Neuronal stem cell (in vitro differentiated cells): Measurements from ENCODE around the gene PDE1A.

Experiments used
- DNase-seq: peaks from one replicate; pipeline ENCODE4 v3.0.0-alpha.2; 2013; ENCODE audit warnings: low spot score
- H2AFZ ChIP-seq: one replicate; pipeline ENCODE4 v1.6.1; 2013; ENCODE audit warnings: mild to moderate bottlenecking, low read length, inconsistent platforms
- H2AK5ac ChIP-seq: 2 replicates; pipeline ENCODE4 v1.6.1; 2013; ENCODE audit warnings: low read depth, mild to moderate bottlenecking, inconsistent platforms, low read length, moderate library complexity, mixed read lengths
- H2BK120ac ChIP-seq: 2 replicates; pipeline ENCODE4 v1.6.1; 2013; ENCODE audit warnings: low read depth, mild to moderate bottlenecking, inconsistent platforms, low read length, moderate library complexity, mixed read lengths
- H2BK12ac ChIP-seq: one replicate; pipeline ENCODE4 v1.6.1; 2013; ENCODE audit warnings: low read length, inconsistent platforms
- H2BK15ac ChIP-seq: 2 replicates; pipeline ENCODE4 v1.6.1; 2013; ENCODE audit warnings: mild to moderate bottlenecking, low read length, inconsistent platforms, mixed read lengths
- H2BK5ac ChIP-seq: one replicate; pipeline ENCODE4 v1.6.1; 2013; ENCODE audit warnings: inconsistent platforms, mild to moderate bottlenecking, low read length, moderate library complexity
- H3K14ac ChIP-seq: one replicate; pipeline ENCODE4 v1.6.1; 2013; ENCODE audit warnings: low read length, inconsistent platforms
- H3K18ac ChIP-seq: 2 replicates; pipeline ENCODE4 v1.6.1; 2013; ENCODE audit warnings: low read length, inconsistent platforms
- H3K23ac ChIP-seq: 2 replicates; pipeline ENCODE4 v1.6.1; 2013; ENCODE audit warnings: low read depth, mild to moderate bottlenecking, mixed read lengths, low read length, inconsistent platforms; ENCODE audit not compliant: poor library complexity
- H3K27ac ChIP-seq: replicated peaks from 3 replicates; pipeline ENCODE4 v1.5.1; 2013; ENCODE audit warnings: low read length, inconsistent platforms
- H3K27me3 ChIP-seq, 3 experiments: 2 replicates each; pipeline ENCODE4 v1.6.1; 2013; ENCODE audit warnings: low read length in 3 of 3, mild to moderate bottlenecking in 2 of 3, inconsistent platforms in 1 of 3, low read depth in 1 of 3, mixed read lengths in 1 of 3, moderate library complexity in 1 of 3; ENCODE audit not compliant: control insufficient read depth in 3 of 3, insufficient read depth in 3 of 3
- H3K36me3 ChIP-seq, 2 donors: replicated peaks in 1 of 2; 2 replicates each; pipeline ENCODE4 v1.6.1; 2013; ENCODE audit warnings: low read length in 2 of 2; ENCODE audit not compliant: control insufficient read depth in 2 of 2, insufficient read depth in 2 of 2
- H3K4ac ChIP-seq: 2 replicates; pipeline ENCODE4 v1.6.1; 2013; ENCODE audit warnings: inconsistent platforms, mild to moderate bottlenecking, low read length, moderate library complexity
- H3K4me1 ChIP-seq, 2 donors: 1 replicate in 1 of 2; 2 replicates in 1 of 2; pipeline ENCODE4 v1.6.1; 2013; ENCODE audit warnings: low read length in 2 of 2, low read depth in 1 of 2; ENCODE audit not compliant: control insufficient read depth in 2 of 2, insufficient read depth in 1 of 2
- H3K4me2 ChIP-seq: one replicate; pipeline ENCODE4 v1.6.1; 2013; ENCODE audit warnings: mild to moderate bottlenecking, low read length, inconsistent platforms; ENCODE audit not compliant: insufficient read depth, poor library complexity, severe bottlenecking
- H3K4me3 ChIP-seq, 2 donors: 2 replicates each; pipeline ENCODE4 v1.5.1; 2013; ENCODE audit warnings: low read length in 2 of 2, mild to moderate bottlenecking in 2 of 2, inconsistent platforms in 1 of 2, moderate library complexity in 1 of 2
- H3K79me1 ChIP-seq: one replicate; pipeline ENCODE4 v1.6.1; 2013; ENCODE audit warnings: low read depth, mild to moderate bottlenecking, inconsistent platforms, low read length, moderate library complexity
- H3K9ac ChIP-seq: one replicate; pipeline ENCODE4 v1.6.1; 2013; ENCODE audit warnings: mild to moderate bottlenecking, low read depth, low read length, inconsistent platforms; ENCODE audit not compliant: poor library complexity
- H3K9me3 ChIP-seq, 2 donors: replicated peaks in 1 of 2; 2 replicates each; pipeline versions ENCODE3 to v1.6.1; 2013; ENCODE audit warnings: low read length in 2 of 2, mild to moderate bottlenecking in 2 of 2, inconsistent platforms in 1 of 2, low read depth in 1 of 2, mixed read lengths in 1 of 2, moderate library complexity in 1 of 2; ENCODE audit not compliant: control insufficient read depth in 2 of 2, insufficient read depth in 1 of 2
- H4K8ac ChIP-seq: one replicate; pipeline ENCODE4 v1.6.1; 2013; ENCODE audit warnings: low read depth, mild to moderate bottlenecking, inconsistent platforms, low read length, moderate library complexity
- H4K91ac ChIP-seq: one replicate; pipeline ENCODE4 v1.6.1; 2013; ENCODE audit warnings: low read length, low read depth, mild to moderate bottlenecking, inconsistent platforms; ENCODE audit not compliant: poor library complexity
- WGBS, 2 donors: extraction: QIAGEN DNeasy Blood & Tissue Kit; methylation state at CpG; one replicate each; pipeline ENCODE4 v1.1.7; 2013; ENCODE audit warnings: missing lambda C conversion rate in 2 of 2, mixed read lengths in 1 of 2; ENCODE audit not compliant: insufficient read length in 2 of 2, insufficient replicate concordance in 1 of 2; ENCODE audit errors: extremely low coverage in 2 of 2; 5-methylcytosine and 5-hydroxymethylcytosine counted together

Gene PDE1A

DNA sequence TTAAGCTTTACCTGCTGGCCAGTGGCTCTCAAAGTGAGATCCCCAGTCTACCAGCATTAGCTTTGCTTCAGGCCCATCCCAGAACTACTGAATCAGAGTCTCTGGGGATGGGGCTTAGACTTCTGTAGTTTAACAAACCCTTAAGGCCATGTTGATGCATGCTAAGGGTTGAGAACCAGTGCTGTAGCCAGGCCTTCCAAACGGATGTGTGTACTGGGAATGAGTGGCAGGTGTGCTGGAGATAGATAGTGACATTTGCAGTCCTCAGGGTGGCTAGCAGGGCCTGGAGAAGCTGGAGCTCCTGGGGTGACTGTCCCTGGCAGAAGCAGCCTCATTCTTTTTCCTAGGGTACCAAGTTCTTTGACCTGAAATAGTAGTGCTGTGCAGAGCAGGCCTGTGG lies 292.6 kb downstream of the PDE1A start:
- H3K27me3 ChIP-seq: no peaks in the 10 kb centered on the region
- no CpG with 5 or more reads among the region's 1 CpG for WGBS, 2 donors
- H2AFZ ChIP-seq: no peak overlapping the region

DNA sequence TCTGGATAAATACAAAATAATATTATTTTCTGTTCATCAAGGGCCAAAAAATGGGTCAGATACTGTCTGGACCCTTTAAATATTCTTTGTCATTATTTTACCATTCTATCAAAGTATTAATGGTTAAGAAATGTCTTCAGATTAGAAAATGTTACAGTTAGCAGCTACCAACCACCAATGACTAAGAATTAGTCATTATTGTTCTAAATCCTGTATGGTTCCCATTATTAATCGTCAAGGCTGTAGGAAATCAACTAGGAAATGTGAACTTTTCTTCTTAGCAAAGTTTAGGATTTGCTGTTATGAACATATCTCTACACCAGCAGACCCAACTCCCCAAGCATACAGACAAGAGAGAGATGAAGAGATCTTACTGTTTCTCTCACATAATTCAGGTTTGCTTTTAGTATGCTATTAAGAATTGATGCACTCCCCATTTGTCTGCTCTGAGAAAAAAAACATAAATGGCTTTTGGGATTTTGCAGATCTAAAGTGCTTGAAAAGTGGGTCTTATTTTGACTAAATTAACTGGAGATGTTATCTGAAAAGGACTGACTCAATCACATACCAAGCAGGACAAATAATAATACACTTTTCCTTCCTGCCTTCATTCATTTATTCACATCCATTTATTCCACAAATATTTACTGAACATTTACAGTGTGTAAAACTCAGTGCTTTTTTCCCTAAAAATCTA lies 293.5 kb downstream of the PDE1A start:
- Histone ChIP-seq H3K9me3 (no peaks in the 10 kb centered on the region), H3K4me1 (peaks cover 0 to 3% of the 10 kb centered on the region in 2 donors), H2BK15ac (no peak overlapping the region), H3K27ac (no peak overlapping the region), H2BK12ac (no peak overlapping the region), H3K4me2 (no peak overlapping the region), H3K23ac (no peak overlapping the region), H3K4ac (no peak overlapping the region), H3K27me3 (no peaks in the 10 kb centered on the region), H2BK5ac (no peak overlapping the region), H3K18ac (no peak overlapping the region), H2BK120ac (no peak overlapping the region), H4K8ac (no peak overlapping the region), H3K9ac (no peak overlapping the region), H3K4me3 (no peak overlapping the region), H3K14ac (no peak overlapping the region), H4K91ac (no peak overlapping the region), H3K79me1 (no peaks in the 10 kb centered on the region), H3K36me3 (no peaks in the 10 kb centered on the region), H2AK5ac (no peak overlapping the region), H2AFZ (no peak overlapping the region)
- WGBS, 2 donors: no CpG with 5 or more reads among the region's 1 CpG
- DNase-seq: no peak

More for the DNA sequence above, 292.6 kb downstream of the PDE1A start:
- peaks cover 0 to 3% of the 10 kb centered on the region in 2 donors for H3K4me1 ChIP-seq
- H2AK5ac ChIP-seq: no peak overlapping the region
- H2BK12ac ChIP-seq: no peak overlapping the region
- no peak overlapping the region for H4K91ac ChIP-seq
- H4K8ac ChIP-seq: no peak overlapping the region
- no peaks in the 10 kb centered on the region for H3K9me3 ChIP-seq
- H2BK120ac ChIP-seq: no peak overlapping the region
- no peak overlapping the region for H3K4ac ChIP-seq
- no peak overlapping the region for H3K4me2 ChIP-seq
- DNase-seq: no peak
- H2BK5ac ChIP-seq: no peak overlapping the region
- H3K9ac ChIP-seq: no peak overlapping the region
- no peaks in the 10 kb centered on the region for H3K79me1 ChIP-seq
- H3K4me3 ChIP-seq: no peak overlapping the region
- no peak overlapping the region for H2BK15ac ChIP-seq
- H3K18ac ChIP-seq: no peak overlapping the region
- no peak overlapping the region for H3K27ac ChIP-seq
- no peak overlapping the region for H3K14ac ChIP-seq
- no peaks in the 10 kb centered on the region for H3K36me3 ChIP-seq
- H3K23ac ChIP-seq: no peak overlapping the region

DNA sequence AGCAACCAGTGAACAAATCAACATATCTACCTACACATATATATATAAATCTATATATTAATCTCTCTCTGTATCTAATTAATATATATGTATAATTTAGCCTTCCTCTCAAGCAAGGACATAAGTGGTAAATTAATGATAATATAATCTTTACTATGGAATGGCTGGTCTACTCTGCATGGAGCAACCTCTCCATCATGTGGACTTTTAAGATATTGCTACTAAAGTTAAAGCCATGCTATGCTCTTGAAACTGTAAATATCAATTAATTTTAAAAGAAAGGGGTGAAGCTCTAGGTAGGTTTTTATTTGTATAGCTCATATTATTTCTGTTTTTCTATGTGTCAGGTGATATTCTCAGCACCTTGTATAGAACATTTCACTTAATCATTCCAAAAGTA lies 294.2 kb downstream of the PDE1A start:
- Histone ChIP-seq H2AK5ac (no peak overlapping the region), H3K4me2 (no peak overlapping the region), H3K14ac (no peak overlapping the region), H2BK12ac (no peak overlapping the region), H3K4me1 (peaks cover 0 to 3% of the 10 kb centered on the region in 2 donors), H3K23ac (no peak overlapping the region), H3K79me1 (no peaks in the 10 kb centered on the region), H3K18ac (no peak overlapping the region), H3K4ac (no peak overlapping the region), H2AFZ (no peak overlapping the region), H2BK5ac (no peak overlapping the region), H4K91ac (no peak overlapping the region), H3K36me3 (no peaks in the 10 kb centered on the region), H4K8ac (no peak overlapping the region), H3K27me3 (no peaks in the 10 kb centered on the region), H3K9ac (no peak overlapping the region), H3K4me3 (no peak overlapping the region), H3K9me3 (no peaks in the 10 kb centered on the region), H2BK15ac (no peak overlapping the region), H2BK120ac (no peak overlapping the region), H3K27ac (no peak overlapping the region)
- no peak for DNase-seq

DNA sequence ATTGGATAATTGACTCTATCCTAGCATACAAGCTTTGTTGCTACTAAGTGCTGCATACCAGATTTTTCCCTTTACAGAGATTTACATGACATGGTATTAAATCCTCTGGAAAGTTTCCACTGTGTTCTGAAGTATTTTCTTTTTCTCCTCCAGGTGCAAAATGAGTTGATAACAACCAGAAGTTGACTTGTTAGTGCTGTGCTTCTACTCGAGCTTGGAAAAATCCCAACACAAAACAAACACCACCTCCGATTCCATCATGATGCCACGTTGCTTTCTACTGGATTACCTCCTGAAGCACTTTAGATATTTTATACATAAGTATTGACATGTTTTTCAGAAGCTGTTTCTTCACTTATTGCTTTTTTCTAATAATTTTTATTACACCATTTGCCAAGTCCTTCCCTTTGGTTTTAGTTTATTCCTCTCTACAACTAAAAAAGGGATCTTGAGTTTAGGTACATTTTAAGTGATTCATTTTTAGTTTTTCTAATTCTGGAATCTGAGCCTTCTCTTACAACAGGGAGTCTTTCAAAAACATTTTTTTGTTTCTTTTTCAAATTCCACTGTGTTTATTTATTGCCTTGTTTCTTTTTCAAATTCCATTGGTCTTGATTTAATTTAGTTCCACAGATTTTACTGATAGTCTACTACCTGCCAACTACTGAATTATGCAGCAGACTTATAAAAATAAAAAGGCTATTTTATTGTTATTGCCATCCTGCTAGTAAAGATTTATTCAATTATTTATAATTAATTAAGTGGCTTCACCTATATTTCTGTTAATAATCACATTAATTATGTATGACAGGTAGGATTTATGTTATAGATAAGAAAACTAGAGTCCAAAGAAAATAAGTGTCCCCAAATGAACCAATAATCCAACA lies 297.8 kb downstream of the PDE1A start:
- no peaks in the 10 kb centered on the region for H3K36me3 ChIP-seq
- no CpG with 5 or more reads among the region's 3 CpGs for WGBS, 2 donors
- H3K4me3 ChIP-seq: no peak overlapping the region
- H2AFZ ChIP-seq: no peak overlapping the region
- DNase-seq: no peak
- H3K79me1 ChIP-seq: no peaks in the 10 kb centered on the region
- H2BK15ac ChIP-seq: no peak overlapping the region
- no peak overlapping the region for H3K9ac ChIP-seq
- H2BK120ac ChIP-seq: no peak overlapping the region
- no peak overlapping the region for H2AK5ac ChIP-seq
- H2BK5ac ChIP-seq: no peak overlapping the region
- H4K8ac ChIP-seq: no peak overlapping the region
- H3K14ac ChIP-seq: no peak overlapping the region
- no peak overlapping the region for H3K18ac ChIP-seq
- H4K91ac ChIP-seq: no peak overlapping the region
- no peaks in the 10 kb centered on the region for H3K9me3 ChIP-seq
- H3K23ac ChIP-seq: no peak overlapping the region
- no peak overlapping the region for H3K4ac ChIP-seq
- peaks cover 0 to 3% of the 10 kb centered on the region in 2 donors for H3K4me1 ChIP-seq
- no peak overlapping the region for H3K27ac ChIP-seq
- H3K4me2 ChIP-seq: no peak overlapping the region
- H3K27me3 ChIP-seq: no peaks in the 10 kb centered on the region
- H2BK12ac ChIP-seq: no peak overlapping the region
